Neural cell (in vitro differentiated cells): ENCODE measurements around the gene TPST1. TPM values are rescaled to one million over a fixed set of nuclear protein-coding genes. Genes with fewer than 3 reads are reported as not detected.

Experiments used
- H2AFZ ChIP-seq: fragments of 200-600, 300-800 bp; sonication (generic), shearing (Covaris generic); 2 replicates; pipeline ENCODE4 v1.6.0; 2014; ENCODE audit warnings: low read depth, mild to moderate bottlenecking, antibody characterized with exemption, low read length, moderate library complexity
- H3F3A ChIP-seq: fragments of 200-600 bp; shearing (Covaris generic); 2 replicates; pipeline ENCODE4 v1.6.1; 2016; ENCODE audit warnings: mild to moderate bottlenecking, moderate library complexity, mixed read lengths, antibody characterized with exemption, low read length; ENCODE audit not compliant: insufficient read depth, poor library complexity, severe bottlenecking
- H3K27ac ChIP-seq: fragments of 200-600, 300-800 bp; sonication (generic), shearing (Covaris generic); 2 replicates; pipeline ENCODE4 v1.5.1; 2014; ENCODE audit warnings: mild to moderate bottlenecking, low read length, moderate library complexity
- H3K27me3 ChIP-seq: fragments of 300-800, 200-600 bp; sonication (generic), shearing (Covaris generic); 2 replicates; pipeline ENCODE4 v1.6.0; 2014; ENCODE audit warnings: mild to moderate bottlenecking, low read depth, low read length, moderate library complexity; ENCODE audit not compliant: insufficient read depth
- H3K36me3 ChIP-seq: fragments of 300-800, 200-600 bp; sonication (generic), shearing (Covaris generic); 2 replicates; pipeline ENCODE4 v1.5.1; 2014; ENCODE audit warnings: mild to moderate bottlenecking, antibody characterized with exemption, low read length, moderate library complexity; ENCODE audit not compliant: insufficient read depth
- H3K4me2 ChIP-seq: fragments of 300-800, 200-600 bp; sonication (generic), shearing (Covaris generic); 2 replicates; pipeline ENCODE4 v1.6.0; 2014; ENCODE audit warnings: mild to moderate bottlenecking, low read length
- H3K4me3 ChIP-seq: fragments of 300-800, 200-600 bp; sonication (generic), shearing (Covaris generic); 2 replicates; pipeline ENCODE4 v1.5.1; 2014; ENCODE audit warnings: mild to moderate bottlenecking, low read length, moderate library complexity
- H3K79me2 ChIP-seq: fragments of 200-600 bp; shearing (Covaris generic); replicated peaks from 2 replicates; pipeline ENCODE4 v1.6.0; 2014; ENCODE audit warnings: mild to moderate bottlenecking, low read length, moderate library complexity; ENCODE audit not compliant: insufficient read depth
- H3K9ac ChIP-seq: fragments of 300-800, 200-600 bp; sonication (generic), shearing (Covaris generic); 2 replicates; pipeline ENCODE4 v1.6.1; 2016; ENCODE audit warnings: mild to moderate bottlenecking, low read length, mixed read lengths
- H3K9me2 ChIP-seq: fragments of 200-600 bp; shearing (Covaris generic); 2 replicates; pipeline ENCODE4 v1.6.1; 2016; ENCODE audit warnings: mild to moderate bottlenecking, low read length, mixed read lengths; ENCODE audit not compliant: insufficient read depth
- H3K9me3 ChIP-seq: fragments of 200-600, 300-800 bp; sonication (generic), shearing (Covaris generic); 2 replicates; pipeline ENCODE4 v1.6.1; 2016; ENCODE audit warnings: mild to moderate bottlenecking, mixed run types, low read length, moderate library complexity, mixed read lengths
- H4K20me1 ChIP-seq: fragments of 200-600 bp; shearing (Covaris generic); 2 replicates; pipeline ENCODE4 v1.6.1; 2016; ENCODE audit warnings: mild to moderate bottlenecking, mixed run types; ENCODE audit not compliant: insufficient read depth
- CTCF ChIP-seq: fragments of 450-650 bp; IDR thresholded peaks from 2 replicates; pipeline ENCODE4 v1.5.1; 2014; ENCODE audit warnings: antibody characterized with exemption, mild to moderate bottlenecking, moderate library complexity; ENCODE audit not compliant: poor library complexity, severe bottlenecking
- EP300 ChIP-seq: fragments of 450-650 bp; conservative IDR thresholded peaks from 2 replicates; pipeline ENCODE4 v1.6.1; 2014; ENCODE audit warnings: antibody characterized with exemption, mild to moderate bottlenecking, moderate library complexity; ENCODE audit not compliant: poor library complexity, severe bottlenecking
- EZH2 ChIP-seq: fragments of 200-600, 300-800 bp; shearing (Covaris generic), sonication (generic); IDR thresholded peaks from 2 replicates; pipeline ENCODE4 v1.6.1; 2014; ENCODE audit warnings: antibody characterized with exemption, low read length, borderline replicate concordance, mild to moderate bottlenecking; ENCODE audit not compliant: insufficient read depth, poor library complexity, severe bottlenecking
- MXI1 ChIP-seq: fragments of 450-650 bp; conservative IDR thresholded peaks from 2 replicates; pipeline ENCODE4 v1.6.1; 2014; ENCODE audit warnings: antibody characterized with exemption, mild to moderate bottlenecking; ENCODE audit not compliant: poor library complexity, severe bottlenecking
- POLR2AphosphoS5 ChIP-seq: IDR thresholded peaks from 2 replicates; pipeline ENCODE4 v1.6.1; 2012
- RAD21 ChIP-seq: fragments of 450-650 bp; conservative IDR thresholded peaks from 2 replicates; pipeline ENCODE4 v1.6.1; 2014; ENCODE audit warnings: antibody characterized with exemption, mild to moderate bottlenecking, moderate library complexity
- REST ChIP-seq: IDR thresholded peaks from 2 replicates; pipeline ENCODE4 v1.6.1; 2012; ENCODE audit warnings: borderline replicate concordance
- SMC3 ChIP-seq: fragments of 450-650 bp; conservative IDR thresholded peaks from 2 replicates; pipeline ENCODE4 v1.6.1; 2014; ENCODE audit warnings: antibody characterized with exemption, mild to moderate bottlenecking, moderate library complexity; ENCODE audit not compliant: poor library complexity
- TAF1 ChIP-seq: IDR thresholded peaks from 2 replicates; pipeline ENCODE4 v1.6.1; 2012; ENCODE audit warnings: low read depth
- polyA plus RNA-seq: library from polyadenylated mRNA; depleted of rRNA; stranded (reverse); fragments of >200 nt; gene quantifications from 2 replicates; pipeline ENCODE4 v1.2.3, GENCODE V29; 2014

Gene TPST1
- polyA plus RNA-seq, 1 donor from 2014 or later: 58.5 TPM

GRCh38 chr7:66376264-66376945 lies 171.3 kb downstream of the TPST1 start:
- H2AFZ ChIP-seq: no peak overlapping the region

GRCh38 chr7:66377045-66377444 lies 171.9 kb downstream of the TPST1 start:
- no peak overlapping the region for H3K27ac ChIP-seq
- no peaks in the 10 kb centered on the region for H4K20me1 ChIP-seq
- H3K4me2 ChIP-seq: no peak overlapping the region
- no peak overlapping the region for H3K4me3 ChIP-seq
- H2AFZ ChIP-seq: no peak overlapping the region
- no peak overlapping the region for H3K9ac ChIP-seq
- H3K79me2 ChIP-seq: no peaks in the 10 kb centered on the region
- H3K9me2 ChIP-seq: no peaks in the 10 kb centered on the region
- H3K36me3 ChIP-seq: no peaks in the 10 kb centered on the region
- no peaks in the 10 kb centered on the region for H3K9me3 ChIP-seq
- H3F3A ChIP-seq: no peaks in the 10 kb centered on the region
- no peaks in the 10 kb centered on the region for H3K27me3 ChIP-seq
- TF ChIP-seq RAD21 (no peak), EZH2 (no peak), REST (no peak), CTCF (no peak), EP300 (no peak)

More at GRCh38 chr7:66376264-66376945, 171.3 kb downstream of the TPST1 start:
- H3K9me2 ChIP-seq: no peaks in the 10 kb centered on the region
- no peak overlapping the region for H3K27ac ChIP-seq
- no peaks in the 10 kb centered on the region for H3K27me3 ChIP-seq
- H3K4me3 ChIP-seq: no peak overlapping the region
- TF ChIP-seq RAD21 (no peak), EZH2 (no peak), REST (no peak), CTCF (no peak), EP300 (no peak), SMC3 (no peak), MXI1 (no peak), TAF1 (no peak), POLR2AphosphoS5 (no peak)
- no peaks in the 10 kb centered on the region for H3K79me2 ChIP-seq
- H3K36me3 ChIP-seq: no peaks in the 10 kb centered on the region
- no peaks in the 10 kb centered on the region for H3F3A ChIP-seq
- H3K9me3 ChIP-seq: no peaks in the 10 kb centered on the region
- no peak overlapping the region for H3K4me2 ChIP-seq
- H4K20me1 ChIP-seq: no peaks in the 10 kb centered on the region
- no peak overlapping the region for H3K9ac ChIP-seq
